Endodermal cell (in vitro differentiated cells): ENCODE measurements around the gene ZNF566. TPM values are rescaled to one million over a fixed set of nuclear protein-coding genes. Genes with fewer than 3 reads are reported as not detected.

Experiments
- DNase-seq: peaks from one replicate; pipeline ENCODE4 v3.0.0-alpha.2; 2017
- H3K27ac ChIP-seq: 2 replicates; pipeline ENCODE4 v1.5.1; 2013; ENCODE audit warnings: mild to moderate bottlenecking, low read depth, low read length, moderate library complexity
- H3K27me3 ChIP-seq: 2 replicates; pipeline ENCODE4 v1.6.1; 2013; ENCODE audit warnings: mild to moderate bottlenecking, low read length, moderate library complexity; ENCODE audit not compliant: insufficient read depth, control insufficient read depth, poor library complexity, severe bottlenecking
- H3K36me3 ChIP-seq: 2 replicates; pipeline ENCODE4 v1.7.0; 2013; ENCODE audit warnings: mild to moderate bottlenecking, low read length, moderate library complexity; ENCODE audit not compliant: control insufficient read depth, insufficient read depth
- H3K4me1 ChIP-seq: one replicate; pipeline ENCODE4 v1.7.0; 2013; ENCODE audit warnings: low read length; ENCODE audit not compliant: control insufficient read depth, insufficient read depth
- H3K4me3 ChIP-seq: 2 replicates; pipeline ENCODE4 v1.5.1; 2013; ENCODE audit warnings: mild to moderate bottlenecking, low read length, moderate library complexity
- H3K9ac ChIP-seq: 2 replicates; pipeline ENCODE4 v1.6.1; 2013; ENCODE audit warnings: mild to moderate bottlenecking, low read length, moderate library complexity; ENCODE audit not compliant: poor library complexity, severe bottlenecking; ENCODE audit errors: extremely low read depth
- H3K9me3 ChIP-seq: 2 replicates; pipeline ENCODE4 v1.6.1; 2013; ENCODE audit warnings: mild to moderate bottlenecking, low read length, moderate library complexity; ENCODE audit not compliant: control insufficient read depth
- H3K27ac Mint-ChIP-seq: 2 replicates; pipeline ENCODE4 v1.8.0; 2020; ENCODE audit warnings: mixed read lengths
- H3K27me3 Mint-ChIP-seq: 2 replicates; pipeline ENCODE4 v1.8.0; 2021; ENCODE audit warnings: mild to moderate bottlenecking, mixed read lengths; ENCODE audit not compliant: insufficient read depth
- H3K36me3 Mint-ChIP-seq: 2 replicates; pipeline ENCODE4 v1.8.0; 2020; ENCODE audit warnings: low read depth, mixed read lengths
- H3K4me1 Mint-ChIP-seq: 2 replicates; pipeline ENCODE4 v1.8.0; 2020; ENCODE audit warnings: mixed read lengths
- H3K4me3 Mint-ChIP-seq: 2 replicates; pipeline ENCODE4 v1.8.0; 2020; ENCODE audit warnings: mild to moderate bottlenecking, moderate library complexity, mixed read lengths
- H3K9me3 Mint-ChIP-seq: 2 replicates; pipeline ENCODE4 v1.8.0; 2020; ENCODE audit warnings: mild to moderate bottlenecking, mixed read lengths
- WGBS, 2 experiments: methylation state at CpG; one replicate each; pipeline versions ENCODE4 v1.1.5 to v1.1.7; 2013; ENCODE audit warnings: missing lambda C conversion rate in 2 of 2, mixed read lengths in 1 of 2; ENCODE audit not compliant: insufficient coverage in 1 of 2, insufficient read length in 1 of 2; 5-methylcytosine and 5-hydroxymethylcytosine counted together
- total RNA-seq, 2 donors: library from RNA; stranded (reverse); fragmentation: NEBNext Ultra II Directional in 1 of 2; extraction: Animal tissue kit (Norgen Biotek cat#: 25700) in 1 of 2; gene quantifications; 2 replicates in 1 of 2; 3 replicates in 1 of 2; pipeline ENCODE4 v1.2.1, GENCODE V29; 2021
- TF ChIP-seq, protein P1 (sequence below): fragments of 200-600 bp; sonication (generic); conservative IDR thresholded peaks from 2 replicates; pipeline ENCODE4 v1.5.0; 2021; ENCODE audit warnings: antibody characterized with exemption, mild to moderate bottlenecking

Gene ZNF566
- total RNA-seq, 2 donors from 2014 or later, result 10.8 to 13.2 TPM

DNA sequence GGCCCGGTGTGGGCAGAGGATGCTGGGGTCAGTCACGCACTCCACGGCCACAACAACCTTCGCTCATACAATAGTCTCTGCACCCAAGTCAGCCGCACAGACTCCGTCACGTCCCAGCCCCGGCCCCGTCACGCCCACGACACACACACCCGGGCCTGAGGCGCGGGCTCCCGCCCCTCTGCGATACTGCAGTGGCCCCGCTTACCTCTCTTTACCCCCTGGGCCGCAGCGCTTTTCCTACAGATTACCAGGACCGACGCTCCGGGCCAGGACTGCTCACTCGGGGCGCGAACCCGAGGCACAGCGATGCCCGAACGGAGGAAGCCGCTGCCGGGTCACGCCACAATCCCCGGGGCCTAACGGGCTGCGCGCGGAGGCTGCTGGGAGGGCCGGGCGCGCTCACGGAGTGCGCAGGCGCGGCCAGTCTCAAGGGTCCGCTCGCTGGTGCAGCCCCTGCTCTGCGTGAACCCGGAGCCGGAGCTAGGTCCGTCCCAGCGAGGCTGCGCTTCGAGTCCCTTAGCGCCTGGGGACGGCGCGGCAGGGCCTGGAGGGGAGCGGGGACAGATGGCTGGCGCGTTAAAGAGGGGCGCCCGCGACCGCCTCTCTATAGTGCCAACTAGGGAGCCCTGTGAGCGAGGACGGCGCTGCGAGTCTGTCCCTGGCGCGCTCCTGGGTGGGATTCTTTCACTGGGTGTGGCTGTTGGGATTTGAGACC, 70.9 kb downstream of the ZNF566 start, which contains the start of gene ZFP82:
TSS of gene ZFP82 (minus strand) at position 358 of the 715 bp plus-strand sequence. CDS start 8,855 bp downstream, outside the sequence.
- H3K36me3 ChIP-seq, result peaks cover 26% of the 10 kb centered on the region
- peaks cover 7% of the 10 kb centered on the region for H3K9me3 Mint-ChIP-seq
- H3K9ac ChIP-seq, result peak within 1 kb of the TSS; percentile 62
- H3K27ac ChIP-seq, result peak within 1 kb of the TSS; percentile 87
- DNase-seq, result peak; percentile 95
- peak within 1 kb of the TSS; percentile 95 for H3K27ac Mint-ChIP-seq
- H3K27me3 Mint-ChIP-seq, result peaks cover 6% of the 10 kb centered on the region
- H3K4me1 ChIP-seq, result no peaks in the 10 kb centered on the region
- peak within 1 kb of the TSS; percentile 95 for H3K4me3 Mint-ChIP-seq
- WGBS, 2 experiments, result 0 to 1% methylated on average over 22 to 70 of the region's 70 CpGs
- peaks cover 8% of the 10 kb centered on the region for H3K4me1 Mint-ChIP-seq
- peaks cover 18% of the 10 kb centered on the region for H3K36me3 Mint-ChIP-seq
- H3K27me3 ChIP-seq, result peaks cover 30% of the 10 kb centered on the region
- TF ChIP-seq, protein P1, sequence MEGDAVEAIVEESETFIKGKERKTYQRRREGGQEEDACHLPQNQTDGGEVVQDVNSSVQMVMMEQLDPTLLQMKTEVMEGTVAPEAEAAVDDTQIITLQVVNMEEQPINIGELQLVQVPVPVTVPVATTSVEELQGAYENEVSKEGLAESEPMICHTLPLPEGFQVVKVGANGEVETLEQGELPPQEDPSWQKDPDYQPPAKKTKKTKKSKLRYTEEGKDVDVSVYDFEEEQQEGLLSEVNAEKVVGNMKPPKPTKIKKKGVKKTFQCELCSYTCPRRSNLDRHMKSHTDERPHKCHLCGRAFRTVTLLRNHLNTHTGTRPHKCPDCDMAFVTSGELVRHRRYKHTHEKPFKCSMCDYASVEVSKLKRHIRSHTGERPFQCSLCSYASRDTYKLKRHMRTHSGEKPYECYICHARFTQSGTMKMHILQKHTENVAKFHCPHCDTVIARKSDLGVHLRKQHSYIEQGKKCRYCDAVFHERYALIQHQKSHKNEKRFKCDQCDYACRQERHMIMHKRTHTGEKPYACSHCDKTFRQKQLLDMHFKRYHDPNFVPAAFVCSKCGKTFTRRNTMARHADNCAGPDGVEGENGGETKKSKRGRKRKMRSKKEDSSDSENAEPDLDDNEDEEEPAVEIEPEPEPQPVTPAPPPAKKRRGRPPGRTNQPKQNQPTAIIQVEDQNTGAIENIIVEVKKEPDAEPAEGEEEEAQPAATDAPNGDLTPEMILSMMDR, result no peak
- H3K4me3 ChIP-seq, result peak within 1 kb of the TSS; percentile 88
- peaks cover 29% of the 10 kb centered on the region for H3K9me3 ChIP-seq

DNA sequence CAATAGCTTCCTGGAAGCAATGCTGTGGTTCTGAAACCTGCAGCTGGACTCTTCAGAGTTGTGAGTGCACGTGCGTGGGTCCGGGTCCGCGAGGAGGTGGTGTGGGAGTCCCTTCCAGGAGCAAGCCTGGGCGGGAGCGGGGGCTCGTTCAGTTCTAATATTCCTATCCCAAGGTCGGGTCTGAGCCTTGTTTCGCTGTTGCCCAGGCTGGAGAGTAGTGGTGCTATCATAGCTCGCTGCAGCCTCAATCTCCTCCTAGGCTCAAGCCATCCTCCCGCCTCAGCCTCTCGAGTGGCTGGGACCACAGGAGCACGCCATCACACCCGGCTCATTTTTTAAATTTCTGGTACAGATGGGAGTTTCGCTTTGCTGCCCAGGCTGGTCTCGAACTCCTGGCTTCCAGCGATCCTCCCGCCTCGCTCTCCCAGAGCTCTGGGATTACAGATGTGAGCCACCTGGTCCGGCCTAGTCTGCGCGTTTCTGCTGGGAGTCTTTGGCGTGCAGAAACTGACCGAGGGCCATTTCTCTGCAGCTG, 71.5 kb downstream of the ZNF566 start:
- Histone ChIP-seq H3K9ac (peak overlapping the region; percentile 62), H3K4me1 (no peaks in the 10 kb centered on the region), H3K36me3 (peaks cover 32% of the 10 kb centered on the region), H3K4me3 (peak overlapping the region; percentile 88), H3K27me3 (peaks cover 30% of the 10 kb centered on the region), H3K27ac (peak overlapping the region; percentile 87), H3K9me3 (peaks cover 35% of the 10 kb centered on the region)
- 21 to 26% methylated on average over 20 to 25 of the region's 25 CpGs for WGBS, 2 experiments
- DNase-seq, result peak; percentile 71
- Mint-ChIP-seq H3K27ac (peak overlapping the region; percentile 95), H3K4me3 (peak overlapping the region; percentile 95), H3K4me1 (peaks cover 8% of the 10 kb centered on the region), H3K36me3 (peaks cover 24% of the 10 kb centered on the region), H3K27me3 (peaks cover 6% of the 10 kb centered on the region), H3K9me3 (peaks cover 7% of the 10 kb centered on the region)
- TF ChIP-seq, protein P1, result no peak

DNA sequence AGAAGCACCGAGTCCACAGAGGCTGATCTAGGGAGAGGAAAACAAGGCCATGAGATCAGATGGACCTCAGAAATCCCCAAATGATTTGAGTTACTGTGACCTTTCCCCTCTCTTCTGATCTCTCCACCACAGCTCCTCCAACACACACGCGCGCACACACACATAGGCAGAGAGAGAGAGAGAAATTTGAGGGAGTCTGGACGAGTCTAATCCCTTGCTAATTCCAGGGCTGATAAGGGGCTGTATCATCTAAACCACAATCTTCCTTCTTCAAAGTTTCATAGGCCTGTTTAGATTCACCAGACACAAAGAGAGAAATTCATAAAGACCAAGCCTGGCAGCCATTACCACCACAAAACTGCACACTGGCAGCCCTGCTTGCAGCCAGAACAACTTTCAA, 79.5 kb downstream of the ZNF566 start:
- peaks cover 4% of the 10 kb centered on the region for H3K9me3 Mint-ChIP-seq
- Histone ChIP-seq H3K9ac (no peak overlapping the region), H3K27ac (no peak overlapping the region), H3K27me3 (no peaks in the 10 kb centered on the region), H3K4me3 (no peak overlapping the region), H3K9me3 (peaks cover 65% of the 10 kb centered on the region), H3K4me1 (no peaks in the 10 kb centered on the region), H3K36me3 (peaks cover 82% of the 10 kb centered on the region)
- peaks cover 69% of the 10 kb centered on the region for H3K36me3 Mint-ChIP-seq
- H3K4me3 Mint-ChIP-seq, result no peak overlapping the region
- H3K27me3 Mint-ChIP-seq, result no peaks in the 10 kb centered on the region
- TF ChIP-seq, protein P1, result no peak
- 100% methylated on average over 4 of the region's 5 CpGs; no CpG with 5 or more reads in 1 of the 2 experiments for WGBS, 2 experiments
- DNase-seq, result no peak
- peak overlapping the region; percentile 53 for H3K27ac Mint-ChIP-seq
- no peaks in the 10 kb centered on the region for H3K4me1 Mint-ChIP-seq
